Activated T-cell treated with anti-CD3 and anti-CD28 coated beads for 48 hours (primary cell): ENCODE data around the gene IGSF22.

Experiments
- DNase-seq: peaks from one replicate; pipeline ENCODE4 v3.0.0-alpha.2; 2020; ENCODE audit warnings: low read depth

The IGSF22 gene

GRCh38 chr11:18713646-18714442 lies 12.1 kb downstream of the IGSF22 start:
- DNase-seq, result no peak

DNA sequence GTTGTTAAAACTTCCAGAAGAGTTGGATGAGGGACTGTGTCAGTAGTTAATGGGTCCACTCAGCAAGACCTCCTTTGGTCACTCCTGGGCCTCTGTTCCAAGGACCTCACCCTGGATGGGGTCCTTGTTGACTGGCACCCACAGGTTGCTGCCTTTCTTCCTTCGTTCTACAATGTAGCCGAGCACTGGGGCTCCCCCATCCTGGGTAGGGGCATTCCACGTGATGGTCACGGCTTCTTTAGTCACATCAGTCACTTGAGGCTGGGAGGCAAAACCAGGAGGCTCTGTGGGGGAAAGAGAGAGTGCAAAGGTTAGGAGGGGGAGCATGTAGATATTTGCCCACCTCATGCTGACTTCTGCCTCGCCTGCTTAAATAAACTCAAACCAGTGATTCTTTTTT lies 15.4 kb downstream of the IGSF22 start:
- DNase-seq, result no peak

GRCh38 chr11:18709414-18709813 lies 16.6 kb downstream of the IGSF22 start:
- no peak for DNase-seq

- no peak for DNase-seq
These were observed 18.1 kb downstream of the IGSF22 start for GRCh38 chr11:18707811-18708340.

- DNase-seq, result no peak
These were observed 19.4 kb downstream of the IGSF22 start for GRCh38 chr11:18706330-18707243.

DNA sequence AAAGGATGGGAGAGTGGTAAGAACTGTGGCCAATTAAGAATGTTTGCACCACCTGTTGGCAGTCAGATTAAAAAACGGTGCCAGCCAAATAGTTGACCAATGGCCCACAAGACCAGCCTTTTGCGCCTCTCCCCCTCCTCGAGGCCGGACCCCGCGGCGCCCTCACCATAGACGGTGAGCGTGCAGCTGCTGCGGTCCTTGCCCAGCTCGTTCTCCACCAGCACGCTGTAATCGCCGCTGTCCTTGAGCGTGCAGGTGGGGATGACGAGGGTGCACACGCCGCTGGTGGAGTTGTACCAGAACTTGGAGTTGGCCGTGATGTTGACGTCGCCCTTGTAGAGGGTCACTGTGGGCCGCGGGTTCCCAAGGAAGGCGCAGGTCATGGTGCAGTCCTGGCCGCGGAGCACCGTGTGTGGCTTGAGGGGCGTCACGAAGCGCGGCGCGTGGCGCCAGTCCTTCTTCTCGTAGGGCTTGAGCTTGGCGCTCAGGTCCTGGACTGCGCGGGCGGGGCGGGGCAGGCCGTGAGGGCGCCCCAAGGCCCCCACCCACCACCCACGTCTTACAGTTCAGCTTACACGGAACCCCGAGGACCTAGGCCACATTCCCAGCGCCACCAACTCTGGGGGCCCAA lies 20.2 kb downstream of the IGSF22 start:
- DNase-seq, result no peak

- DNase-seq, result no peak
These were observed 21.3 kb downstream of the IGSF22 start for GRCh38 chr11:18704698-18705097.

DNA sequence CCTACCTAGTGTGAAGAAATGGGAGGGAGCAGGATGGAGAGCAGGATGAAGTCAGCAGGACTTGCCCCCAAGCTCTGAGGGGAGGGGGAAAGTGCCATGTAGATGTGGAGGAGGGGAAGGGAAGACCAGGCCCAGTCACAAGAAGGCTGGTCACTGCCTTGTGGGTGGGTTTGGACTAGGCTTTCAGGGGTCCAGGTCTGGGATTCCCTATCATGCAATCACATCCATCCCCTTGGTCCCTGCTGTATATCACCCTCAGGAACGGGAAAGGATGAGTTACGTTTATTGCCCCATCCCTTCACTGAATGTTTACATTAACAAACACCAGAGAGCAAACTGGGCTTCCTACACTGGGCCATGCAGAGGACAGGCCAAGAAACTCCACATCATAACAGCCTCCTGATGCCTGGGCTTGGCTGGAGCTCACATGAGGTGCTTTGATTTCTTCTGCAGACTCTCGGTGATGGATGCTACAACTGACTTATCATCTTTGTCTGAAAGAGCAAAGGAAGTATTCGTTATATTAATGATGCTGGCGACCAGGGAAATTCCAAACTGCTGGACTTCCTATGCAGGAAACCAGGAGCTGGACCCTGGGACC lies 21.8 kb downstream of the IGSF22 start:
- no peak for DNase-seq

DNA sequence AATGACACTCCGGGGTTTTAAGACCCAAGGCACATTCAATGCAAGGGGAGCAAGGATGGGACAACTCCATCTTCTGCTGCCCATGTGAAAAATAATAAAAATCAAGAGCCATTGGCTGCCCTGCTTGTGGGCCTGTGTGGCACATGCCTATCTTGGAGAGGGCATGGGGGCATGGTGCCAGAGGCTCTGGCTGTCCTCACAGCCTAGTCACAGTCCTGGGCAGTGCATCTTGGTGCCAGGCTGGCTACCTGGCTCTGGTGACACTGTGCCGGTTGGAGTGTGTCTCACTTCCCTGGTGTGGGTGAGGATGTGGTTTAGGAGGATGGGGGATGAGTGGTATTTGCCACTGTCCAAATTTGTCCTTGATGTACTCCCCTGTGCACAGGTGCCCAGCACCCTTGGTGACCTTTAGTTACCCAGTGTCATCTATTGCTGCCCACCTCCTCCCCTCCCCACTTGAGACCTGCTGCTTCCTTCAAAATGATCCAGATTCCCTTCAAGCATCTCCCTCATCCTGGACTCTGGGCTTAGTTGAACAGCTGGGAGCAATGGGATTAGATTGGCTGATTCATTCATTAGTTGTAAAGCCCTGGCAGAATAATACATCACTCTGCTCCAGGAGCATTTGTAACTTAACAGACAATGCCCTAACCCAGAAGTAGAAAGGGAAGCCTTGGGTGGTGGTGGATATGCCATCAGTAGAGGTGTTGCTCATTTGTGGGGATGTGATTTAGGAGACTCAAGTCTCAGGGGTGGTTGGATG lies 22.8 kb downstream of the IGSF22 start:
- no peak for DNase-seq

DNA sequence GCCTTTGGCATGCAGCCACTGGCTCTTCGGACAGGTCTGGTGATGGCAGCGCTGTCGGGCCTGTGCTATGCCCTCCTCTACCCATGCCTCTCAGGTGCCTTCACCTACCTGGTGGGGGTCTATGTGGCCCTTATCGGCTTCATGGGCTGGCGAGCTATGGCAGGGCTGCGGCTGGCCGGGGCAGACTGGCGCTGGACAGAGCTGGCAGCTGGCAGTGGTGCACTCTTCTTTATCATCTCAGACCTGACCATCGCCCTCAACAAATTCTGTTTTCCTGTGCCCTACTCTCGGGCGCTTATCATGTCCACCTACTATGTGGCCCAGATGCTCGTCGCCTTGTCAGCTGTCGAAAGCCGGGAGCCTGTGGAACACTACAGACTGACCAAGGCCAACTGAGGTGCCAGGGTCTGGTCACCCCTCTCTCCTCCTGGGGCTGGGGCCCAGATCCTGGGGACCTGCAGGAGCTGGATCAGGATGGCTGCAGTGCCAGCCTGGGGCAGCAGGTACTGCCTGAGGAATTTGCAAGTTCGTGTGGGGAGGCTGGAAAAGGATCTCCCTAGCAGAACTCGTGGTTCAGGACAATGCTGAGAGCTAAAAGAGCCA lies 24.3 kb downstream of the IGSF22 start:
- no peak for DNase-seq

- DNase-seq, result no peak
These were observed 25.1 kb downstream of the IGSF22 start for GRCh38 chr11:18700872-18701271.

DNA sequence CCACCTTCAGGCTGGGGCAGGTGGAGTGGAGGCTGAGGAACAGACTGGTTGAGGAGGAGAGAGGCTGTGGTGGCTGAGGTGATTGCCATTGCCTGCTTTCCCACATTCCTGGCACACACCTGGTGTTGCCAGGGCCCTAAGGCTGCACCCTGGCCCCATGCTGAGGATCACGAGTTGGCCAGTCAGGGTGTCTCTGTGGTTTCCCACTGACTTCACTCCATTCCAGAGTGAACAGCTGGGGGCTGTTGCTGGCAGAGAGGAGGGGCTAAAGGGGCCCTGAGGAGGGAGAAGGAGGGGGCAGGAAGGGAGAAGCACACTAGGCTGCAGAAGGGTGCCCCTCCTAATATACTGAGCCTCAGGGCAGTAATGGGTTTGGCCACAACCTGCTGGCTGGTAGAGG lies 25.6 kb downstream of the IGSF22 start:
- no peak for DNase-seq

- DNase-seq, result no peak
These were observed 26.1 kb downstream of the IGSF22 start for GRCh38 chr11:18699848-18700261.

DNA sequence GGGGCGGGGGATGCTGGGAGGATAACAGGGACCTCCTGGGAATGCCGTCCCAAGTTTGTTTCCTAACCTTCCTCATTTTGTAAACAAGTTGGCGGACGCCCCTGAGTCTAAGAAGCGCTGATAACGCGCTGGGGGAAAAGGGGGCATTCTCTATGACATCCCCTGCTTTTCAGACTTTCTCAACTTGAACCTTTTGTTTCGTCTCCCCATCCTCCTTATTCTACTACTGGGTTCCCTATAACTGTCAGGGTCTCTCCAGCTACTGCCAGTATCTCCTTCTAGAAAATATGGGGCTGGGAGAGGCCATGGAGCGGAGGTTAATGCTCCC lies 26.8 kb downstream of the IGSF22 start:
- no peak for DNase-seq

DNA sequence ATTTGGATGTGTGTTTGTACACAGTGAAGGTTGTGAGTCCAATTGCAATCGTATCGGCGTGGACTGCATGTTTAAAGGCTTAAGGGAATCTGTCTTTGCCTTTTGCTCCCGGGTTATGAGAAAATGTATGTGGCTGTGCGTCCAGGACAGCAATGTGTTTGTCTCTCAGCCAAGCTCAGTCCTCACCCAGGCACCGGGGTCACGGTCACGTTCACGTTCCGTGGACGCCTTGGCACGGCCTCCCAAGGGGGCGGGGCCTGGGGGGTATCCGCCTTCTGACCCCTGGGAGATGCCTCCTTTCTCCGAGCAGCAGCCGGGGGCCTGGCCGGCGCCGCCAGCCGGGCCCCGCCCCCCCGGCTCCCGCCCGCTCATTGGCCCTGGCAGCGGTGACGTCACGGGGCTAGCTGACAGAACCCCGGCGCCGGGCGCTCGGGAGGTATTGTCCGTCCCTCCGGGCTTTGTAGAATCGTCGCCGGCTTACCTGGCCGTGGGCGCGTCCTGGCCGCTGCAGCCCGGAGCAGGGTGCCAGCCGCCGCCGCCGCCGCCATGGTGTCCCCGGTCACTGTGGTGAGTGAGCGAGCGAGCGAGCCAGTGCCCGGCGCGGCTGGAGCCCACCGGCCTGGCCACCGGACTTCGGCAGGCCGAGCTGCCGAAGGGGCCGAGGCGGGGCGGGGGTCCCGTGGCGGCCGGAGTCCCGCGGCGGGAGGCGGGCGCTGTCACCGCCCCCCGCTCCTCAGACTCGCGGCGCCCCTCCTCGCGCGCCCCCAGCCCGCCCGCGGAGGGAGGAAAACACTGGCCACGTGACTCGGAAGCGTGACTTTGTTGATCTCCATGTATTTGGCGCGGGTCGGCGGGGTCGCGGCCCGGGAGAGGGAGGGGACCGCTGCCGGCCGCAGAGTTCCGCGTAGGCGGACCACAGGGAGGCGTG lies 27.4 kb downstream of the IGSF22 start, which contains the start of gene TMEM86A:
TSS of gene TMEM86A (plus strand) at position 439 of the 928 bp plus-strand sequence. CDS start at position 547, 108 bp downstream.
- peak; percentile 89 for DNase-seq

- DNase-seq, result no peak
These were observed 28.4 kb downstream of the IGSF22 start for GRCh38 chr11:18697576-18697975.

DNA sequence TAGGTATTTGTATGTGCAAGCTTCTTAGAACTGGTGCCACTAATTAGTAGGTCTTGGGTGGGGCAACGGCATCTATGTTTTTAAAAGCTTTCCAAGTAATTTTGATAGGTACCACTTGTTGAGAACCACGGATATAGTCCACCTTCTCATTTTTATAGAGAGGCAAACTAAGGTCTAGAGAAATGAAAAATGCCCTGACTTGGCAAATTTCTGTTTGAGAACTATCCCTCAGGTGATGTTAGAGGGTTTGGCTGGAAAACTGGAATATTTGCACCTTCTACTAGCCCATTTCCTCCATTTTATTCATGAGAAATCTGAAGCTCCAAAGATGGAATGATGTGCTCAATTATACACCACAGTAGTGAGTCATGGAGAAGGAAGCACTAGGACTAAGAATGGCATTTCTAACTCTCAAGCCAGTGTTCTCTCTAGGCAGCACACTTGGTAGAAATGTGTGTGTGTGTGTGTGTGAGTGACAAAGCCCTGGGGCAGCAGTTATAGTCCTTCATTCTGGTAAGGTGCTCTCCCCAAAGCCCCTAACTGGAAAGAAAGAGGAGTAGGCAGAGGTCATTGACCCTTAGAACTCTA lies 29.3 kb downstream of the IGSF22 start:
- DNase-seq, result no peak

- no peak for DNase-seq
These were observed 32.8 kb downstream of the IGSF22 start for GRCh38 chr11:18692941-18693760.
